Activated CD8-positive, alpha-beta T cell treated with anti-CD3 and anti-CD28 coated beads for 36 hours (primary cell): Measurements from ENCODE around the gene IGSF10. TPM values are rescaled to one million over a fixed set of nuclear protein-coding genes. Genes with fewer than 3 reads are reported as not detected.

Source experiments
- ATAC-seq: fragments of 200-7000 bp; cut with Tn5 transposase; one replicate; pipeline ENCODE4 v1.10.0; 2021; ENCODE audit warnings: mild to moderate bottlenecking, moderate library complexity
- CTCF ChIA-PET: fragments of 350-600 bp; sonication (Branson Sonifier 250); formaldehyde crosslinking; loops from one replicate; lab custom pipeline; 2021; ENCODE audit warnings: antibody characterized with exemption; lab: Charles Lee
- POLR2A ChIA-PET: fragments of 350-600 bp; sonication (Branson Sonifier 250); formaldehyde crosslinking; loops from one replicate; lab custom pipeline; 2021; ENCODE audit warnings: antibody characterized with exemption; lab: Charles Lee
- DNase-seq: peaks from one replicate; pipeline ENCODE4 v3.0.0-alpha.2; 2020
- H3K27ac Mint-ChIP-seq: one replicate; pipeline ENCODE4 v1.8.0; 2021; ENCODE audit warnings: mild to moderate bottlenecking, mixed read lengths
- H3K27me3 Mint-ChIP-seq: one replicate; pipeline ENCODE4 v1.8.0; 2021; ENCODE audit warnings: mixed read lengths
- H3K36me3 Mint-ChIP-seq: one replicate; pipeline ENCODE4 v1.8.0; 2021; ENCODE audit warnings: low read depth, mixed read lengths
- H3K4me1 Mint-ChIP-seq: one replicate; pipeline ENCODE4 v1.8.0; 2021; ENCODE audit warnings: low read depth, mixed read lengths
- H3K4me3 Mint-ChIP-seq: one replicate; pipeline ENCODE4 v1.8.0; 2021; ENCODE audit warnings: mild to moderate bottlenecking, moderate library complexity, mixed read lengths
- H3K9me3 Mint-ChIP-seq: one replicate; pipeline ENCODE4 v1.8.0; 2021; ENCODE audit warnings: mixed read lengths
- intact Hi-C: fragments of 100-400 bp; cut with micrococcal nuclease; formaldehyde crosslinking; loops from one replicate; pipeline ENCODE4 v1.10.0; 2022
- total RNA-seq, 2 experiments: library from RNA; stranded (reverse); gene quantifications; one replicate each; pipeline ENCODE4 v1.2.3, GENCODE V29; 2021
- TF ChIP-seq, protein P1 (sequence below): fragments of 200-600 bp; IDR thresholded peaks from one replicate; pipeline ENCODE4 v1.8.0; 2022; ENCODE audit warnings: antibody characterized with exemption, mild to moderate bottlenecking

Gene IGSF10
- total RNA-seq, 2 experiments from 2014 or later = not detected

DNA sequence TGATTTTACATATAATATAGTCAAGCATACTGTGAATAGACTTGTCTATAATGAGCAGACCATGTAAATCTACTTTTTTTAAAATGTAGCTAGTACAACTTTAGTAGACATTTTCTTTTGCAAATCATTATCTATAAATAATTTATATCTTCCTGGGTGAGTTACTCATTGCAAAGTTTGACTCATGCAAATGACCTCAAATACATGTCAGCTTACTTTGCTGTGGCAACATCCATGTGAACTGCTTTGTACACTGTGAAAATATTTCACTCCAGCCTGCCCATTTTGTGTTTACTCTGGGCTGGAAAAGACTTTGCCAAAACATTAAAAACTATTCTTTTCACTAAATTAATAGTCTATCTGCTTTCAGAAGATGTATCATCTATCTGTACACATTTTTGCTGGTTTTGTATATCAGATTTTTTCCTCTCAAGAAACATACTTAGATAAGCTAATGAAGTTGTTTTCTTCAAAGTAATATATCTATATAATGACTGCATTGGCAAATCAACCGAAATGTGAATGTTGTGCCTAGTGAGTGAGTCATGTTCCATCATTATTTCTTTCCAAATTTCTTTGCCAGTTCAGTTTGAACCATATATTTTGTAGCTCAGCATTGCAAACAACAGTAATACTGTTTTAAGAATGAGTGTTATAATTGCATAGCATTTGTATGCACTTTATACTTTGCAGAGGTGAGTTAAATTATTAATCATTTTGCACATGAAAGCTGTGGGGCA is 26.5 kb downstream of the IGSF10 start:
- no peaks in the 10 kb centered on the region for H3K9me3 Mint-ChIP-seq
- H3K4me1 Mint-ChIP-seq = no peaks in the 10 kb centered on the region
- no peaks in the 10 kb centered on the region for H3K27me3 Mint-ChIP-seq
- intact Hi-C loops = no loop called here
- POLR2A ChIA-PET = interaction anchor here (0.8 kb wide), 1 partner anchor 343 kb away, joined by 3 read pairs; no protein-coding TSS in a partner anchor
- CTCF ChIA-PET = interaction anchor here (1.0 to 1.4 kb wide), 4 partner anchors 8 to 486 kb away, joined by 3 to 4 read pairs (median 3); no protein-coding TSS in a partner anchor
- no peak overlapping the region for H3K4me3 Mint-ChIP-seq
- no peak overlapping the region for H3K27ac Mint-ChIP-seq
- TF ChIP-seq, protein P1, sequence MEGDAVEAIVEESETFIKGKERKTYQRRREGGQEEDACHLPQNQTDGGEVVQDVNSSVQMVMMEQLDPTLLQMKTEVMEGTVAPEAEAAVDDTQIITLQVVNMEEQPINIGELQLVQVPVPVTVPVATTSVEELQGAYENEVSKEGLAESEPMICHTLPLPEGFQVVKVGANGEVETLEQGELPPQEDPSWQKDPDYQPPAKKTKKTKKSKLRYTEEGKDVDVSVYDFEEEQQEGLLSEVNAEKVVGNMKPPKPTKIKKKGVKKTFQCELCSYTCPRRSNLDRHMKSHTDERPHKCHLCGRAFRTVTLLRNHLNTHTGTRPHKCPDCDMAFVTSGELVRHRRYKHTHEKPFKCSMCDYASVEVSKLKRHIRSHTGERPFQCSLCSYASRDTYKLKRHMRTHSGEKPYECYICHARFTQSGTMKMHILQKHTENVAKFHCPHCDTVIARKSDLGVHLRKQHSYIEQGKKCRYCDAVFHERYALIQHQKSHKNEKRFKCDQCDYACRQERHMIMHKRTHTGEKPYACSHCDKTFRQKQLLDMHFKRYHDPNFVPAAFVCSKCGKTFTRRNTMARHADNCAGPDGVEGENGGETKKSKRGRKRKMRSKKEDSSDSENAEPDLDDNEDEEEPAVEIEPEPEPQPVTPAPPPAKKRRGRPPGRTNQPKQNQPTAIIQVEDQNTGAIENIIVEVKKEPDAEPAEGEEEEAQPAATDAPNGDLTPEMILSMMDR = no peak
- ATAC-seq (no peak), DNase-seq (no peak)
- H3K36me3 Mint-ChIP-seq = no peaks in the 10 kb centered on the region

DNA sequence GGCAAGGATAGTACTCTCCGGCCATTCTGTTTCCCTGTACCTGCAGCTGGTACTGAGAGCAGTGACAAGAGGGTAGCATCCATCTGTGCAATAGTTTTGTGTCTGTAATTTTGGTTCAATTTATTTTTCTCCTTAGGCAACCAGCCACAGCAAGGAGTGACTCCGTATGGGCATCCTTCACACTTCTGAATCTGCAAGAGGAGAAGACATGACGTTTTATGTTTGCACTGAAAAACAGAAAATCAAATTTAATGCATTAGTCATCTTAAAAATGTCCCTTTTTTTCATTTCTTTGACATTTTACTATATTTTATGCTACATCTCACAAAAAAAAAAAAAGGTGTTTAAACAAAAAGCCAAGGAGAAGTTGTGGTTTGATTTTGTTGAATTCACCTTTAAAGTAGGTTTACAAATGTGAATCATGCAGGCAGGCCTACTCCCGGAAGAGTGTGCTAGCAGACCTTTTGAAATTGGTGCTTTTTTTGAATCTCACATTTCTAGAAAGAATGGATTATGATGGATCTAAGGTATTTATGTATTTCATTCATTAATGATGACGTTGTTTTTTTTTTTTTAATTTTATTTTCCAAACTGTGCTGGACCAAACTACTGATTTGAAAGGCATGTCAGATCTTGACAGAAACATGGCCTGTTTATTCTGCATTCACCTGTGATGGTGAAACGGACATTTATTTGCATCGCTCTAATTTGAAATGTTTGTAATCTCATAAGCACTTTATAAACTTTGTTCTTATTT is 28.1 kb downstream of the IGSF10 start:
- ChIA-PET POLR2A (no interaction called here), CTCF (no interaction called here)
- Mint-ChIP-seq H3K27ac (no peak overlapping the region), H3K9me3 (no peaks in the 10 kb centered on the region), H3K36me3 (no peaks in the 10 kb centered on the region), H3K4me1 (no peaks in the 10 kb centered on the region), H3K27me3 (no peaks in the 10 kb centered on the region), H3K4me3 (no peak overlapping the region)
- ATAC-seq (no peak), DNase-seq (no peak)
- TF ChIP-seq, protein P1 = no peak
- intact Hi-C loops = no loop called here

DNA sequence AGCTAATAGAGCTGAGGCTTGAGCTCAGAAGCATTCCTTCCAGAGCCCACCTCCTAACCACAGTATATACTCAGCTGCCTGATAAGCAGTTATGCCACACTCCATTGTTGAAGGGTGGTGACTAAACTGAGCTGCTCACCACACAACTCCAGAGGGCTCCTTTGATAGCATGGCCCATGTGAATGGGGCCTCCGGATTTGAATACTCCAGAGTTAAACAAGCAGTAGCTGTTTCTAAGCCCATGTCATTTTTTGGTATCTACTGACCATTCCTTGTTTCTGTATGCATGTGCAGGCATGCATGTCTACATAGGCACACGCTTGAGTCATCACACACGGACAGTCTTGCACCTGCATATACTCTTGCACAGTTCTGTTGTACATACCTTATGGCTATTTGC is 28.9 kb downstream of the IGSF10 start:
- H3K9me3 Mint-ChIP-seq = no peaks in the 10 kb centered on the region
- H3K27me3 Mint-ChIP-seq = no peaks in the 10 kb centered on the region
- DNase-seq (no peak), ATAC-seq (no peak)
- H3K36me3 Mint-ChIP-seq = no peaks in the 10 kb centered on the region
- no peaks in the 10 kb centered on the region for H3K4me1 Mint-ChIP-seq
- H3K27ac Mint-ChIP-seq = no peak overlapping the region
- CTCF ChIA-PET = interaction anchor here (1.0 to 1.8 kb wide), 2 partner anchors 7 to 9 kb away, joined by 3 to 4 read pairs; no protein-coding TSS in a partner anchor
- H3K4me3 Mint-ChIP-seq = no peak overlapping the region
- intact Hi-C loops = no loop called here
- POLR2A ChIA-PET = no interaction called here
- TF ChIP-seq, protein P1 = no peak

DNA sequence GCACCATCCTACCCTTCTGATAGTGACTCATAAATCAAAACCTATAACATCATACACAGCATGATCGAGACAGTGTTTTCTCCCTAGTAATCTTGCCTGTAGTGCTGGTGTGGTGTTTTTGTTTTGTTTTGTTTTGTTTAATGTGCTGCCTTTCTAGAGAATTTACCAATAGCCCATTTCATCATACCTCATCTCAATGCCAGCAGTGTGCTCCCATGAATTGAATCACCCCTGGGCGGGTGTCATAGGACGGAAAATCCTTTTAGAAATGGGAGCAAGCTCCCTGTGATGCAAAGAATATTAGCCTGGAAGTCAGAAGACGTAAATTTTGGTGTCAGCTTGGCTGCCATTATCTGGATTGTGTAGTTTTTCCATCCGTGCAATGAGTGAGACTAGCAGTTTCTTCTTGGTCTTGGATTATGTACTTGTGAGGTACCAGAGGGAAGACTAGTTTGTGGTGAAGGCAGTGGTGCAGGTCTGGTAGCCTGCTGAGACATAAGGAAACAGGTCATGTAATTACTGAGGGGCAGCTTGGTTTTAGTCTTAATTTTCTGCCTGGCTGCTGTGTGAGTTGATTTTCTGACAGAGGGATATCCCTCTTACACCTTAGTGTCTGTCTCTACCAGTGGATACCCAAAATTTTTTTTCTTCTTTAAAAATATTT is 29.9 kb downstream of the IGSF10 start:
- Mint-ChIP-seq H3K4me1 (no peaks in the 10 kb centered on the region), H3K9me3 (no peaks in the 10 kb centered on the region), H3K4me3 (no peak overlapping the region), H3K27me3 (no peaks in the 10 kb centered on the region), H3K36me3 (no peaks in the 10 kb centered on the region), H3K27ac (no peak overlapping the region)
- TF ChIP-seq, protein P1 = no peak
- intact Hi-C loops = no loop called here
- no peak for ATAC-seq
- ChIA-PET POLR2A (no interaction called here), CTCF (interaction anchor here (0.6 to 1.8 kb wide), 4 partner anchors 8 to 39 kb away, joined by 3 to 4 read pairs (median 3); no protein-coding TSS in a partner anchor)
- no peak for DNase-seq
